T-cell (primary cell): Measurements from ENCODE around the gene UTP20. TPM values are rescaled to one million over a fixed set of nuclear protein-coding genes. Genes with fewer than 3 reads are reported as not detected.
"Not testable (repeated sequence)": the region's sequence is repeated elsewhere in the genome, so short reads cannot be mapped to it uniquely, and the experiment has no call there.

Experiments used
- ATAC-seq, 4 experiments: fragments of 200-7000 bp in 3 of 4; fragments of 150-1000 bp in 1 of 4; cut with Tn5 transposase; replicated peaks in 1 of 4; 1 replicate in 3 of 4; 2 replicates in 1 of 4; pipeline ENCODE4 v1.10.0; 2021; ENCODE audit warnings: moderate library complexity in 3 of 4, mild to moderate bottlenecking in 2 of 4, moderate number of reproducible peaks in 1 of 4
- CTCF ChIA-PET, 2 donors: fragments of 300-600 bp; sonication (Branson Sonifier 250); formaldehyde crosslinking; loops; one replicate each; lab custom pipeline; 2022; ENCODE audit warnings: antibody characterized with exemption in 2 of 2; lab: Charles Lee
- POLR2A ChIA-PET, 2 donors: fragments of 300-600 bp; sonication (Branson Sonifier 250); formaldehyde crosslinking; loops; one replicate each; lab custom pipeline; 2022; ENCODE audit warnings: antibody characterized with exemption in 2 of 2; lab: Charles Lee
- DNase-seq, 35 experiments: peaks; one replicate each; pipeline versions ENCODE4 v3.0.0 to v3.0.0-alpha.2; 2013 to 2023
- H3K27ac ChIP-seq: one replicate; pipeline ENCODE4 v1.5.1; 2013; ENCODE audit warnings: low read length
- H3K27me3 ChIP-seq, 2 experiments: replicated peaks in 1 of 2; 1 replicate in 1 of 2; 2 replicates in 1 of 2; pipeline versions ENCODE4 v1.6.1 to v1.7.0; 2013; ENCODE audit warnings: low read length in 1 of 2, mixed read lengths in 1 of 2; ENCODE audit not compliant: control insufficient read depth in 2 of 2, insufficient read depth in 2 of 2; ENCODE audit errors: extremely low read depth in 1 of 2
- H3K36me3 ChIP-seq, 2 donors: 1 replicate in 1 of 2; 2 replicates in 1 of 2; pipeline versions ENCODE4 v1.6.1 to v1.7.0; 2013; ENCODE audit warnings: low read length in 1 of 2; ENCODE audit not compliant: control insufficient read depth in 2 of 2, insufficient read depth in 1 of 2; ENCODE audit errors: extremely low read depth in 1 of 2
- H3K4me1 ChIP-seq, 2 experiments: 1 replicate in 1 of 2; 2 replicates in 1 of 2; pipeline versions ENCODE4 v1.6.1 to v1.7.0; 2013; ENCODE audit warnings: low read length in 2 of 2, mixed read lengths in 1 of 2; ENCODE audit not compliant: insufficient read depth in 2 of 2, control insufficient read depth in 1 of 2; ENCODE audit errors: extremely low read depth in 1 of 2
- H3K4me3 ChIP-seq, 2 donors: 1 replicate in 1 of 2; 2 replicates in 1 of 2; pipeline versions ENCODE4 v1.5.1 to v1.7.0; 2013; ENCODE audit warnings: mild to moderate bottlenecking in 2 of 2, low read length in 1 of 2, moderate library complexity in 1 of 2; ENCODE audit not compliant: control insufficient read depth in 1 of 2; ENCODE audit errors: extremely low read depth in 1 of 2
- H3K9me3 ChIP-seq: 2 replicates; pipeline ENCODE4 v1.7.0; 2013
- H3K27ac Mint-ChIP-seq, 2 donors: one replicate each; pipeline ENCODE4 v1.8.0; 2020 to 2021; ENCODE audit warnings: mild to moderate bottlenecking in 2 of 2, mixed read lengths in 2 of 2
- H3K27me3 Mint-ChIP-seq, 2 donors: one replicate each; pipeline ENCODE4 v1.8.0; 2021 to 2022; ENCODE audit warnings: mixed read lengths in 2 of 2
- H3K36me3 Mint-ChIP-seq: one replicate; pipeline ENCODE4 v1.8.0; 2021; ENCODE audit warnings: mixed read lengths
- H3K4me1 Mint-ChIP-seq, 3 donors: one replicate each; pipeline ENCODE4 v1.8.0; 2020 to 2022; ENCODE audit warnings: mixed read lengths in 3 of 3, mild to moderate bottlenecking in 1 of 3
- H3K4me3 Mint-ChIP-seq, 3 donors: one replicate each; pipeline ENCODE4 v1.8.0; 2020 to 2022; ENCODE audit warnings: mild to moderate bottlenecking in 3 of 3, mixed read lengths in 3 of 3, moderate library complexity in 3 of 3
- H3K9me3 Mint-ChIP-seq, 3 donors: one replicate each; pipeline ENCODE4 v1.8.0; 2020 to 2022; ENCODE audit warnings: mixed read lengths in 3 of 3
- WGBS: methylation state at CpG from one replicate; pipeline ENCODE4 v1.1.5; 2013; ENCODE audit warnings: missing lambda C conversion rate; ENCODE audit not compliant: insufficient coverage; 5-methylcytosine and 5-hydroxymethylcytosine counted together
- total RNA-seq, 35 experiments: library from RNA in 6 of 35; stranded (reverse) in 6 of 35; fragments of 120-200 nt in 1 of 35; gene quantifications; one replicate each; pipeline versions ENCODE4 v1.2.1 to v1.2.4 and lab custom pipeline; 2013 to 2026

UTP20 gene
- total RNA-seq, 5 donors from 2014 or later (not counting 1 experiment from before 2014, with no cell fraction given) = 12.7 to 16.9 (median 14.6) TPM

- Histone ChIP-seq H3K27ac (peak overlapping the region; percentile 86), H3K27me3 (peaks cover 0 to 2% of the 10 kb centered on the region in 2 experiments), H3K9me3 (no peaks in the 10 kb centered on the region), H3K4me1 (peaks cover 6 to 16% of the 10 kb centered on the region in 2 experiments), H3K4me3 (peak overlapping the region; percentile 84 to 96), H3K36me3 (no peaks in the 10 kb centered on the region)
- H3K27ac Mint-ChIP-seq = peak overlapping the region; percentile 93 to 94
- WGBS = 0% methylated on average over 11 of the region's 18 CpGs
- ChIA-PET CTCF (interaction anchor here (0.6 to 1.8 kb wide), 5 partner anchors 53 to 431 kb away, joined by 3 to 7 read pairs (median 4); partner anchors contain the start of gene GNPTAB (in 1 of the 2)), POLR2A (no interaction called here)
- peak overlapping the region; percentile 98 to 99 (median 99) for H3K4me3 Mint-ChIP-seq
- no peaks in the 10 kb centered on the region for H3K36me3 Mint-ChIP-seq
- no peaks in the 10 kb centered on the region for H3K27me3 Mint-ChIP-seq
- no peaks in the 10 kb centered on the region for H3K9me3 Mint-ChIP-seq
- H3K4me1 Mint-ChIP-seq = peaks cover 29 to 36% (median 34%) of the 10 kb centered on the region in 3 donors
- DNase-seq (peak in 16 of 35 experiments; percentile 1 to 34 (median 11)), ATAC-seq (peak; percentile 25 to 42 (median 34))
Observed at GRCh38 chr12:101407049-101407435, 127.1 kb downstream of the UTP20 start.

- Mint-ChIP-seq H3K9me3 (no peaks in the 10 kb centered on the region), H3K4me1 (peaks cover 29 to 36% (median 34%) of the 10 kb centered on the region in 3 donors), H3K4me3 (peak within 1 kb of the TSS; percentile 98 to 99 (median 99)), H3K36me3 (no peaks in the 10 kb centered on the region), H3K27me3 (peaks cover 4% of the 10 kb centered on the region in 2 donors), H3K27ac (peak within 1 kb of the TSS; percentile 93 to 94)
- WGBS = under 1% methylated on average over 61 of the region's 71 CpGs
- ChIA-PET CTCF (interaction anchor here (0.9 to 1.8 kb wide), 4 partner anchors 53 to 431 kb away, joined by 3 to 7 read pairs (median 4); partner anchors contain the start of gene GNPTAB (in 1 of the 2)), POLR2A (no interaction called here)
- Histone ChIP-seq H3K4me3 (peak within 1 kb of the TSS; percentile 84 to 96), H3K4me1 (peaks cover 6 to 16% of the 10 kb centered on the region in 2 experiments), H3K27ac (peak within 1 kb of the TSS; percentile 86), H3K9me3 (no peaks in the 10 kb centered on the region), H3K27me3 (peaks cover 0 to 2% of the 10 kb centered on the region in 2 experiments), H3K36me3 (no peaks in the 10 kb centered on the region)
- ATAC-seq (peak; percentile 81 to 86 (median 82)), DNase-seq (peak; percentile 35 to 84 (median 61))
Observed at GRCh38 chr12:101407436-101408345, 127.8 kb downstream of the UTP20 start, which contains the start of gene ARL1. Gene ARL1 (minus strand): TSS chr12:101407772. CDS start chr12:101407645, 127 bp downstream.

GRCh38 chr12:101410169-101410568 lies 130.3 kb downstream of the UTP20 start:
- H3K27me3 ChIP-seq, H3K9me3 Mint-ChIP-seq, ATAC-seq, CTCF ChIA-PET, H3K27me3 Mint-ChIP-seq, POLR2A ChIA-PET, DNase-seq, H3K4me3 Mint-ChIP-seq, H3K4me3 ChIP-seq, H3K9me3 ChIP-seq, H3K36me3 ChIP-seq, H3K27ac ChIP-seq, H3K36me3 Mint-ChIP-seq, H3K27ac Mint-ChIP-seq: not testable (repeated sequence)
- H3K4me1 ChIP-seq = peaks cover 6 to 16% of the 10 kb centered on the region in 2 experiments
- 96% methylated on average over 4 of the region's 8 CpGs for WGBS
- peaks cover 21 to 28% (median 27%) of the 10 kb centered on the region in 3 donors for H3K4me1 Mint-ChIP-seq

- Mint-ChIP-seq H3K4me3 (no peak overlapping the region), H3K27ac (no peak overlapping the region), H3K36me3 (no peaks in the 10 kb centered on the region), H3K27me3 (peaks cover 4% of the 10 kb centered on the region in 2 donors), H3K4me1 (no peaks in the 10 kb centered on the region), H3K9me3 (no peaks in the 10 kb centered on the region)
- ChIA-PET CTCF (interaction anchor here (0.6 to 1.1 kb wide), 10 partner anchors 9 to 434 kb away, joined by 3 to 17 read pairs (median 4); partner anchors contain the start of gene GNPTAB (in 1 of the 2)), POLR2A (no interaction called here)
- WGBS = no CpG with 5 or more reads among the region's 2 CpGs
- Histone ChIP-seq H3K9me3 (no peaks in the 10 kb centered on the region), H3K27ac (no peak overlapping the region), H3K36me3 (no peaks in the 10 kb centered on the region), H3K27me3 (no peaks in the 10 kb centered on the region), H3K4me3 (no peak overlapping the region), H3K4me1 (no peaks in the 10 kb centered on the region)
- DNase-seq = peak in 4 of 35 experiments; percentile 2 to 49 (median 5)
- ATAC-seq = no peak
Observed at GRCh38 chr12:101414533-101415119, 134.7 kb downstream of the UTP20 start.

GRCh38 chr12:101415228-101415627 lies 135.3 kb downstream of the UTP20 start:
- H3K4me1 ChIP-seq = no peaks in the 10 kb centered on the region
- ATAC-seq (no peak), DNase-seq (no peak)
- H3K27ac Mint-ChIP-seq = no peak overlapping the region
- no peaks in the 10 kb centered on the region for H3K36me3 ChIP-seq
- no peak overlapping the region for H3K4me3 ChIP-seq
- H3K4me1 Mint-ChIP-seq = no peaks in the 10 kb centered on the region
- H3K4me3 Mint-ChIP-seq = no peak overlapping the region
- CTCF ChIA-PET = interaction anchor here (0.6 to 1.1 kb wide), 10 partner anchors 9 to 433 kb away, joined by 3 to 17 read pairs (median 4); partner anchors contain the start of gene GNPTAB (in 1 of the 2)
- WGBS = no CpG with 5 or more reads among the region's 1 CpG
- POLR2A ChIA-PET = no interaction called here
- no peaks in the 10 kb centered on the region for H3K9me3 ChIP-seq
- H3K9me3 Mint-ChIP-seq = no peaks in the 10 kb centered on the region
- H3K27me3 ChIP-seq = no peaks in the 10 kb centered on the region
- H3K27ac ChIP-seq = no peak overlapping the region
- H3K36me3 Mint-ChIP-seq = no peaks in the 10 kb centered on the region
- peaks cover 4% of the 10 kb centered on the region in 2 donors for H3K27me3 Mint-ChIP-seq

- H3K27me3 Mint-ChIP-seq, H3K4me3 Mint-ChIP-seq, H3K9me3 ChIP-seq, H3K4me1 Mint-ChIP-seq, H3K4me1 ChIP-seq, H3K27ac ChIP-seq, H3K36me3 Mint-ChIP-seq, POLR2A ChIA-PET, ATAC-seq, H3K27me3 ChIP-seq, H3K9me3 Mint-ChIP-seq, H3K4me3 ChIP-seq, H3K36me3 ChIP-seq, DNase-seq, H3K27ac Mint-ChIP-seq: not testable (repeated sequence)
- CTCF ChIA-PET = interaction anchor here in 1 of 2 donors (0.6 to 0.9 kb wide), 3 partner anchors 37 to 251 kb away, joined by 3 to 4 read pairs (median 3); no protein-coding TSS in a partner anchor
- 80% methylated on average over 1 of the region's 4 CpGs for WGBS
Observed at GRCh38 chr12:101422066-101422465, 142.2 kb downstream of the UTP20 start.
